GM12892 (cell line): Measurements from ENCODE around the gene RANBP1.

ENCODE experiments used
- POLR2A ChIP-seq: IDR thresholded peaks from 2 replicates; pipeline ENCODE4 v1.6.1; 2011; ENCODE audit warnings: low read depth, low read length, control low read depth
- POLR2AphosphoS5 ChIP-seq: IDR thresholded peaks from 2 replicates; pipeline ENCODE4 v1.6.1; 2011; ENCODE audit warnings: low read depth, low read length, control low read depth

DNA sequence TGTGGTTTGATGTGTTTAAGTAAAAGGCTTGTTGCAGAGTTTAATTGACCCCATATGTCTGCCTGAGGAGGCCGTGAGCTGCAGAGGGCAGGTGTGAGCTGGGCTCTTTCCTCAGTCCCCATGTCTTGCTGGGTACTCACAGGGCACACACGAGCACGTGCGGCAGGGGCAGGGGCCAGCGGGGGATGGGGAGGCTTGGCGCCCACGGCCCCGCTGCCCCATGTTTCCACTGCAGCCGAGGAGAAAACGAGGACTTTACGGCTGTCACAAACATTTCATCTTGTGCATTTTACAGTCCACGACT lies 59.6 kb downstream of the RANBP1 start:
- no peak for TF ChIP-seq POLR2A
- TF ChIP-seq POLR2AphosphoS5: no peak
